NB4 (cell line): ENCODE measurements around the gene TRIM37.

Experiments used
- MYC ChIP-seq: IDR thresholded peaks from 2 replicates; pipeline ENCODE4 v1.6.1; 2011; ENCODE audit warnings: low read depth, low read length
- POLR2A ChIP-seq: IDR thresholded peaks from 2 replicates; pipeline ENCODE4 v1.6.1; 2011; ENCODE audit warnings: mild to moderate bottlenecking; ENCODE audit not compliant: insufficient read length; ENCODE audit errors: extremely low read depth
- TF ChIP-seq, protein P1 (sequence below): IDR thresholded peaks from one replicate; pipeline ENCODE4 v1.5.1; 2012; ENCODE audit warnings: low read depth, low read length

DNA sequence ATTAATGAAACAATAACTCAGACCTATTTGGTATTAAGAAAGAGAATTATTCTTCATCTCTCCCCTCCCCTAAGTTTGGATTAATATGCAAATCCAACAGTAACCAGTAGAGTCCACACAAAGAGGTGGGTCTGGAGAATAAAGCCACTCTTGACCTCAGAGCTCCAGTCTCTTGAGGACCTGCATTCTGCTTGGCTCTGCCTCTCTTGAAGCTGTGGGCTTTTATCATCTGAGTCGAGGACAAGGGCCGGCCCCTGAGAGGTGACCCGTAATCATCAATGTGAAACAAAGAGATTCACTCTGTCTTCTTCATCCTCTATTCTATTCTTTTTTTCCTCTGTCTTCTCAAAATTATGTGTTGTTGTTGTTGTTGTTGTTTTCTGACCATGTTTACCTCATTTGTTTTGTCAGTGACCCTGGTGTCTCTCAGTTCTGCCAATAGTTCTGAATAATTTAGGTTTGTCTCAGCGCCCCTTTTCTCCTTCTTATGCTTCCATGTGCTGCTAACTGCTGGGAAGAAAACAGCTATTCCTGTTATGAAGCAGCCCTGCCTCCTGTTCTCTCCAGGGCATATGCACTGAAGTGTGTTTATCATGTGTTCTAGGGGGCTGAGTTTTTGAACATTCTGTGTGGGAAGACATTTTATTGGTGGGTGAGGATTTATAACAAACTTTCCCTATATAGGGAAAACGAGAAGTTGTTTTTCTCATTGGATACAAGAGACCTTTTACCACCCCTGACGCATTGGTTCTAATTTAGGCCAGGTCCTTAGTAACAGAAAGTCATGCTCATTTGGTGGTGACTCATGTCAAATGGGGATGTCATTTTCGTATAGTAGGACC lies 135.8 kb downstream of the TRIM37 start:
- no peak for TF ChIP-seq POLR2A
- TF ChIP-seq, protein P1, sequence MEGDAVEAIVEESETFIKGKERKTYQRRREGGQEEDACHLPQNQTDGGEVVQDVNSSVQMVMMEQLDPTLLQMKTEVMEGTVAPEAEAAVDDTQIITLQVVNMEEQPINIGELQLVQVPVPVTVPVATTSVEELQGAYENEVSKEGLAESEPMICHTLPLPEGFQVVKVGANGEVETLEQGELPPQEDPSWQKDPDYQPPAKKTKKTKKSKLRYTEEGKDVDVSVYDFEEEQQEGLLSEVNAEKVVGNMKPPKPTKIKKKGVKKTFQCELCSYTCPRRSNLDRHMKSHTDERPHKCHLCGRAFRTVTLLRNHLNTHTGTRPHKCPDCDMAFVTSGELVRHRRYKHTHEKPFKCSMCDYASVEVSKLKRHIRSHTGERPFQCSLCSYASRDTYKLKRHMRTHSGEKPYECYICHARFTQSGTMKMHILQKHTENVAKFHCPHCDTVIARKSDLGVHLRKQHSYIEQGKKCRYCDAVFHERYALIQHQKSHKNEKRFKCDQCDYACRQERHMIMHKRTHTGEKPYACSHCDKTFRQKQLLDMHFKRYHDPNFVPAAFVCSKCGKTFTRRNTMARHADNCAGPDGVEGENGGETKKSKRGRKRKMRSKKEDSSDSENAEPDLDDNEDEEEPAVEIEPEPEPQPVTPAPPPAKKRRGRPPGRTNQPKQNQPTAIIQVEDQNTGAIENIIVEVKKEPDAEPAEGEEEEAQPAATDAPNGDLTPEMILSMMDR: no peak
- TF ChIP-seq MYC: no peak
